Measurements from ENCODE around the gene SCYGR7.

GRCh38 chr2:227774895-227775842 lies 47.0 kb downstream of the SCYGR7 start:
- TF ChIP-seq, protein P1, sequence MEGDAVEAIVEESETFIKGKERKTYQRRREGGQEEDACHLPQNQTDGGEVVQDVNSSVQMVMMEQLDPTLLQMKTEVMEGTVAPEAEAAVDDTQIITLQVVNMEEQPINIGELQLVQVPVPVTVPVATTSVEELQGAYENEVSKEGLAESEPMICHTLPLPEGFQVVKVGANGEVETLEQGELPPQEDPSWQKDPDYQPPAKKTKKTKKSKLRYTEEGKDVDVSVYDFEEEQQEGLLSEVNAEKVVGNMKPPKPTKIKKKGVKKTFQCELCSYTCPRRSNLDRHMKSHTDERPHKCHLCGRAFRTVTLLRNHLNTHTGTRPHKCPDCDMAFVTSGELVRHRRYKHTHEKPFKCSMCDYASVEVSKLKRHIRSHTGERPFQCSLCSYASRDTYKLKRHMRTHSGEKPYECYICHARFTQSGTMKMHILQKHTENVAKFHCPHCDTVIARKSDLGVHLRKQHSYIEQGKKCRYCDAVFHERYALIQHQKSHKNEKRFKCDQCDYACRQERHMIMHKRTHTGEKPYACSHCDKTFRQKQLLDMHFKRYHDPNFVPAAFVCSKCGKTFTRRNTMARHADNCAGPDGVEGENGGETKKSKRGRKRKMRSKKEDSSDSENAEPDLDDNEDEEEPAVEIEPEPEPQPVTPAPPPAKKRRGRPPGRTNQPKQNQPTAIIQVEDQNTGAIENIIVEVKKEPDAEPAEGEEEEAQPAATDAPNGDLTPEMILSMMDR (IDR thresholded peaks at IDR 0.05; ENCODE audit: insufficient read depth, low read length, poor library complexity, severe bottlenecking) = no peak
- no peak for TF ChIP-seq EZH2phosphoT487 (conservative IDR thresholded peaks at IDR 0.05; ENCODE audit: low read length)

Data from SU-DHL-6 (cell line).